Testis (tissue), 3 donors: ENCODE data around the gene ANAPC4. TPM values are rescaled to one million over a fixed set of nuclear protein-coding genes. Genes with fewer than 3 reads are reported as not detected.

Source experiments
- DNase-seq: peaks from one replicate; pipeline ENCODE4 v3.0.0-alpha.2; 2019
- H3K27ac ChIP-seq, 2 donors: fragments of 200-600 bp; sonication (generic); one replicate each; pipeline ENCODE4 v1.5.1; 2019
- H3K27me3 ChIP-seq: fragments of 200-600 bp; sonication (generic); one replicate; pipeline ENCODE4 v1.5.1; 2019
- H3K36me3 ChIP-seq: fragments of 200-600 bp; sonication (generic); one replicate; pipeline ENCODE4 v1.5.1; 2017; ENCODE audit warnings: low read depth; ENCODE audit errors: missing control alignments
- H3K4me1 ChIP-seq: fragments of 200-600 bp; sonication (generic); one replicate; pipeline ENCODE4 v1.5.1; 2019
- H3K4me3 ChIP-seq, 2 donors: fragments of 200-600 bp; sonication (generic); one replicate each; pipeline ENCODE4 v1.5.1; 2017 to 2019
- H3K9me3 ChIP-seq: fragments of 200-600 bp; sonication (generic); one replicate; pipeline ENCODE4 v1.5.1; 2017
- POLR2A ChIP-seq: fragments of 450-650 bp; IDR thresholded peaks from one replicate; pipeline ENCODE4 v1.6.1; 2017; ENCODE audit warnings: antibody characterized with exemption, mild to moderate bottlenecking, moderate library complexity
- WGBS, 2 donors: methylation state at CpG; one replicate each; pipeline ENCODE4 v1.1.5; 2018; 5-methylcytosine and 5-hydroxymethylcytosine counted together
- intact Hi-C: fragments of 100-400 bp; cut with DNase I; formaldehyde crosslinking; loops from one replicate; pipeline ENCODE4 v1.15.1; 2023; ENCODE audit warnings: low total_unique reads
- polyA plus RNA-seq: library from polyadenylated mRNA; stranded (reverse); fragments of 350-450 nt; fragmentation: Illumina TruSeq; extraction: RNeasy Lipid Tissue Mini Kit (QIAGEN cat#74804); gene quantifications from one replicate; pipeline ENCODE4 v1.2.3, GENCODE V29; 2014; ENCODE audit warnings: low read depth, low replicate concordance; ENCODE audit not compliant: insufficient read depth
- total RNA-seq, 2 donors: library from RNA; depleted of rRNA; stranded (reverse); fragments of >200 nt; gene quantifications; one replicate each; pipeline ENCODE4 v1.2.3, GENCODE V29; 2016
- TF ChIP-seq, protein P1 (sequence below), 3 experiments: fragments of 450-650 bp in 2 of 3; fragments of 200-600 bp in 1 of 3; sonication (generic) in 1 of 3; IDR thresholded peaks; one replicate each; pipeline ENCODE4 v1.5.1; 2016 to 2019; ENCODE audit warnings: antibody characterized with exemption in 3 of 3, mild to moderate bottlenecking in 2 of 3, moderate library complexity in 1 of 3

Gene ANAPC4
- total and polyA plus RNA-seq, 3 donors from 2014 or later: 16.1 to 43.5 (median 35.3) TPM

DNA sequence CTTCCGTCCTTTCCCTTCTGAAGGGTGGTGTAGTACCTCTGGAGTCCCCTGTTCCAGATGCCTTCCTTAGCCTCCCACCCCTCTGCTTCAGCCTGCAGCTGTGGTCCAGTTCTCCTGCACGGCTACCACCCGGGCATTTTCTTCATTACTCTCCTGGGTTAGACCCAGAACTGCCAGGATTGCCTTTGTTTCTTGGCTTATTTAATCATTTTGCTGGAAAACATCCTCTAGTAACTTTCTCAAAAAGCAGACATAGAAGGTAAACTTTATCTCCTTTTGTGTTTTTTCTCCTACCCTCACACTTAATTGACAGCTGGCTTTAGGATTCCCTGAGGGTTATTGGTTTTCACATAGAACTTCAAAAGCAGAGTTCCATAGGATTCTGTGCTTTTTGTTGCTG lies 20.2 kb downstream of the ANAPC4 start:
- DNase-seq: no peak
- intact Hi-C loops: no loop called here
- H3K27ac ChIP-seq: no peak overlapping the region
- H3K4me3 ChIP-seq: no peak overlapping the region
- TF ChIP-seq, protein P1, sequence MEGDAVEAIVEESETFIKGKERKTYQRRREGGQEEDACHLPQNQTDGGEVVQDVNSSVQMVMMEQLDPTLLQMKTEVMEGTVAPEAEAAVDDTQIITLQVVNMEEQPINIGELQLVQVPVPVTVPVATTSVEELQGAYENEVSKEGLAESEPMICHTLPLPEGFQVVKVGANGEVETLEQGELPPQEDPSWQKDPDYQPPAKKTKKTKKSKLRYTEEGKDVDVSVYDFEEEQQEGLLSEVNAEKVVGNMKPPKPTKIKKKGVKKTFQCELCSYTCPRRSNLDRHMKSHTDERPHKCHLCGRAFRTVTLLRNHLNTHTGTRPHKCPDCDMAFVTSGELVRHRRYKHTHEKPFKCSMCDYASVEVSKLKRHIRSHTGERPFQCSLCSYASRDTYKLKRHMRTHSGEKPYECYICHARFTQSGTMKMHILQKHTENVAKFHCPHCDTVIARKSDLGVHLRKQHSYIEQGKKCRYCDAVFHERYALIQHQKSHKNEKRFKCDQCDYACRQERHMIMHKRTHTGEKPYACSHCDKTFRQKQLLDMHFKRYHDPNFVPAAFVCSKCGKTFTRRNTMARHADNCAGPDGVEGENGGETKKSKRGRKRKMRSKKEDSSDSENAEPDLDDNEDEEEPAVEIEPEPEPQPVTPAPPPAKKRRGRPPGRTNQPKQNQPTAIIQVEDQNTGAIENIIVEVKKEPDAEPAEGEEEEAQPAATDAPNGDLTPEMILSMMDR (IDR thresholded peaks at IDR 0.05): no peak
- no peak for TF ChIP-seq POLR2A
- H3K36me3 ChIP-seq: no peaks in the 10 kb centered on the region
- H3K27me3 ChIP-seq: no peaks in the 10 kb centered on the region
- no peaks in the 10 kb centered on the region for H3K9me3 ChIP-seq
- WGBS, 2 donors: 99 to 100% methylated on average over 3 of the region's 3 CpGs
- H3K4me1 ChIP-seq: no peaks in the 10 kb centered on the region

DNA sequence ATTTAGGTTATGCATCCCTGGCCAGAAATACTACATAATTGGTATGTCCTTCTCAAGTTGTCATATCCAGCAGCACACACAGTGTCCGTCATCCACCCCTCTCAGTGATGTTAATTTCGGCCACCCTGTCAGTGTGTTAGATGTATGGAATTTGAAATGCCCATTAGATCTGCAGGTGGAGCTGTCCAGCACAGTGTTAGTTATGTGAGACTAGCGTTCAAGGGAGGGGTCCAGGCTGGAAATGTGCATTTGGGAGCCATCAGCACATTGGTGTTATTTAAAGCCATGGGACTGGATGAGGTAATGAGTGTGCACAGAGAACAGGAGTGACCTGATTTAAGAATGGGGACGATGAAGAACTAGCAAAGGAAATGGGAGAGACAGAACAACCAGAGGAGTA lies 22.4 kb downstream of the ANAPC4 start:
- Histone ChIP-seq H3K4me3 (no peak overlapping the region), H3K27me3 (no peaks in the 10 kb centered on the region), H3K4me1 (no peaks in the 10 kb centered on the region), H3K36me3 (no peaks in the 10 kb centered on the region), H3K27ac (no peak overlapping the region), H3K9me3 (no peaks in the 10 kb centered on the region)
- no peak for TF ChIP-seq POLR2A
- TF ChIP-seq, protein P1 (IDR thresholded peaks at IDR 0.05): no peak
- DNase-seq: no peak
- intact Hi-C loops: no loop called here
- 93% methylated on average over 4 of the region's 4 CpGs for WGBS, 2 donors

DNA sequence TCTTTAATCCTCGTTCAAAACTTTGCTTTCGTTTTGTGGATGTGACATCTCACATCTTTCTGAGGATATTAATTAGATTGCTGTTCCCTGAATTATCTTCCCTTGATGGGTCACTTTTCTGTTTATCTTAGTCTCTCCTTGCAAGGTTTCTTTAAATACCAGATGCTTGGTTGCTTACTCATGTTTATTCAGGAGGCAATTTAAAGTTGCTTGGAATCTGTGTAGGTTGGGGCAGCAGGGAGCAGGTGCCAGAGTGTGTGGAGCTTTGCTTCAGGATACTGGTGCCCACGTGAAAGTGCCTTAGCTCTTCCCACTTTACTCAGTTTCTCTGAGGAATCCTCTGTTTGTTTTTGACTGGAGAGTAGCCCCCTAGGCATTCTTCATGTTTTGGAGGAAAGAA lies 24.0 kb downstream of the ANAPC4 start:
- H3K27ac ChIP-seq: no peak overlapping the region
- H3K4me1 ChIP-seq: no peaks in the 10 kb centered on the region
- H3K27me3 ChIP-seq: no peaks in the 10 kb centered on the region
- H3K9me3 ChIP-seq: no peaks in the 10 kb centered on the region
- no peaks in the 10 kb centered on the region for H3K36me3 ChIP-seq
- 78 to 80% methylated on average over 3 of the region's 3 CpGs for WGBS, 2 donors
- TF ChIP-seq, protein P1 (IDR thresholded peaks at IDR 0.05): no peak
- no peak for TF ChIP-seq POLR2A
- intact Hi-C loops: no loop called here
- no peak overlapping the region for H3K4me3 ChIP-seq
- no peak for DNase-seq

DNA sequence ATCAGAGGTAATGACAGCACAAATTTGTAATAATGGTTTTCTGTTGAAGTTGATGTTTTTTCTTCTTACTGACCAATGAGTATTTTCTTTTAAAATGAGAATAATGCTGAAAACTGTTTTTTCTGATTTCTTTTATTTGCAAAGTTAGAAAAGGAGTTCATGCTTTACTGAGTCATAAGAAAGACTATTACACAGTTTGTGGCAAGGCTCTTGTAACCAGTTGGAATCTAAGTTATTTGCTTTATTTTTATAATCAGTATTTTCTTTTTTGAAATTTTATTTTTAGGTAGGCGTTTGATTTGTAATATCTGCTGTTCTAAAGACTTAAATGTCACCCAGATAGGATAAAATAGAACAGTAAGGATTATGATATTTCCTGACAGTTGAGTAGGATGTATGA lies 25.5 kb downstream of the ANAPC4 start:
- intact Hi-C loops: no loop called here
- no peaks in the 10 kb centered on the region for H3K36me3 ChIP-seq
- H3K4me3 ChIP-seq: no peak overlapping the region
- WGBS, 2 donors: 64% methylated on average over 1 of the region's 1 CpG
- no peak for TF ChIP-seq POLR2A
- TF ChIP-seq, protein P1 (IDR thresholded peaks at IDR 0.05): no peak
- DNase-seq: no peak
- no peak overlapping the region for H3K27ac ChIP-seq
- no peaks in the 10 kb centered on the region for H3K9me3 ChIP-seq
- no peaks in the 10 kb centered on the region for H3K4me1 ChIP-seq
- H3K27me3 ChIP-seq: no peaks in the 10 kb centered on the region

DNA sequence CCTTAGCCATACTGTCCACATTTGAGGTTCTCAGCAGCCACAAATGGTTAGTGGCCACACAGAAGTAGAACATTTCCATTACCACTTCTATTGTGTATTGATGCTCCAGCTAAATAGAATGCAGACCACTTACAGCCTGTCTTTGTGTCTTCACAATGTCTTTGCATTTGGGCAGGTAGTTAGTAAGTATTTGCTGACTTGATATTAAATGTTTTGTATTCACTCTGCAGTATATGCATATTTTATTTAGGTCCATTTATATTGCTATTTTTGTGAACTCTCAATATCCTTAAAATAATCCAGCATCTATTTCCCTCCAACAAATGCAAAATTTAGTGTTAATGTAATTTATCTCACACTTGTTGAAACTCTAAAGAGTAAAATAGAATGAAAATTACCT lies 26.6 kb downstream of the ANAPC4 start:
- no peak for DNase-seq
- no peak overlapping the region for H3K27ac ChIP-seq
- no peaks in the 10 kb centered on the region for H3K9me3 ChIP-seq
- no peaks in the 10 kb centered on the region for H3K4me1 ChIP-seq
- no peaks in the 10 kb centered on the region for H3K36me3 ChIP-seq
- intact Hi-C loops: no loop called here
- H3K4me3 ChIP-seq: no peak overlapping the region
- H3K27me3 ChIP-seq: no peaks in the 10 kb centered on the region
- no peak for TF ChIP-seq POLR2A
- TF ChIP-seq, protein P1 (IDR thresholded peaks at IDR 0.05): no peak
